Nephron progenitor cell (in vitro differentiated cells): ENCODE measurements around the gene SULT2B1.
"Not testable (repeated sequence)": the region's sequence is repeated elsewhere in the genome, so short reads cannot be mapped to it uniquely, and the experiment has no call there.

Source experiments
- DNase-seq: peaks from one replicate; pipeline ENCODE4 v3.0.0; 2021
- H3K27ac Mint-ChIP-seq: 2 replicates; pipeline ENCODE4 v1.8.0; 2021; ENCODE audit warnings: mild to moderate bottlenecking, moderate library complexity, mixed read lengths
- H3K27me3 Mint-ChIP-seq: 2 replicates; pipeline ENCODE4 v1.8.0; 2021; ENCODE audit warnings: mild to moderate bottlenecking, low read depth, mixed read lengths; ENCODE audit not compliant: poor library complexity
- H3K36me3 Mint-ChIP-seq: 2 replicates; pipeline ENCODE4 v1.8.0; 2021; ENCODE audit warnings: low read depth, mixed read lengths
- H3K4me1 Mint-ChIP-seq: 2 replicates; pipeline ENCODE4 v1.8.0; 2021; ENCODE audit warnings: mixed read lengths
- H3K4me3 Mint-ChIP-seq: 2 replicates; pipeline ENCODE4 v1.8.0; 2021; ENCODE audit warnings: mild to moderate bottlenecking, moderate library complexity, mixed read lengths
- H3K9me3 Mint-ChIP-seq: 2 replicates; pipeline ENCODE4 v1.8.0; 2021; ENCODE audit warnings: mild to moderate bottlenecking, moderate library complexity, mixed read lengths
- CTCF ChIP-seq: fragments of 200-600 bp; sonication (generic); IDR thresholded peaks from 2 replicates; pipeline ENCODE4 v1.5.0; 2021; ENCODE audit warnings: antibody characterized with exemption

SULT2B1 gene

GRCh38 chr19:48630296-48631063 lies 78.5 kb downstream of the SULT2B1 start:
- no peak for TF ChIP-seq CTCF
- H3K9me3 Mint-ChIP-seq: no peaks in the 10 kb centered on the region
- H3K4me3 Mint-ChIP-seq: peak overlapping the region; percentile 38
- no peaks in the 10 kb centered on the region for H3K27me3 Mint-ChIP-seq
- H3K4me1 Mint-ChIP-seq: peaks cover 73% of the 10 kb centered on the region
- H3K36me3 Mint-ChIP-seq: no peaks in the 10 kb centered on the region
- DNase-seq: no peak
- no peak overlapping the region for H3K27ac Mint-ChIP-seq

- H3K27ac Mint-ChIP-seq: no peak overlapping the region
- H3K36me3 Mint-ChIP-seq: no peaks in the 10 kb centered on the region
- no peak for TF ChIP-seq CTCF
- no peak overlapping the region for H3K4me3 Mint-ChIP-seq
- no peak for DNase-seq
- H3K4me1 Mint-ChIP-seq: peaks cover 76% of the 10 kb centered on the region
- no peaks in the 10 kb centered on the region for H3K9me3 Mint-ChIP-seq
- H3K27me3 Mint-ChIP-seq: no peaks in the 10 kb centered on the region
Measured at GRCh38 chr19:48631225-48631624, 79.3 kb downstream of the SULT2B1 start.

- Mint-ChIP-seq H3K4me3 (peak overlapping the region; percentile 39), H3K27ac (peak overlapping the region; percentile 46), H3K4me1 (peaks cover 73% of the 10 kb centered on the region)
- not testable (repeated sequence) for H3K9me3 Mint-ChIP-seq, DNase-seq, H3K27me3 Mint-ChIP-seq, H3K36me3 Mint-ChIP-seq
Measured at GRCh38 chr19:48632286-48632685, 80.3 kb downstream of the SULT2B1 start.

GRCh38 chr19:48632692-48633147 lies 80.7 kb downstream of the SULT2B1 start:
- Mint-ChIP-seq H3K27ac (peak overlapping the region; percentile 46), H3K36me3 (no peaks in the 10 kb centered on the region), H3K4me3 (peak overlapping the region; percentile 39), H3K27me3 (no peaks in the 10 kb centered on the region), H3K9me3 (no peaks in the 10 kb centered on the region), H3K4me1 (peaks cover 68% of the 10 kb centered on the region)
- no peak for TF ChIP-seq CTCF
- DNase-seq: no peak

GRCh38 chr19:48633148-48634035 lies 81.4 kb downstream of the SULT2B1 start:
- Mint-ChIP-seq H3K4me3 (peak overlapping the region; percentile 76), H3K36me3 (peaks cover 2% of the 10 kb centered on the region), H3K4me1 (peaks cover 71% of the 10 kb centered on the region), H3K27me3 (no peaks in the 10 kb centered on the region), H3K9me3 (no peaks in the 10 kb centered on the region), H3K27ac (peak overlapping the region; percentile 46)
- DNase-seq: no peak
- no peak for TF ChIP-seq CTCF

- Mint-ChIP-seq H3K4me1 (peaks cover 73% of the 10 kb centered on the region), H3K4me3 (peak overlapping the region; percentile 76), H3K27me3 (no peaks in the 10 kb centered on the region), H3K9me3 (no peaks in the 10 kb centered on the region), H3K36me3 (peaks cover 8% of the 10 kb centered on the region), H3K27ac (peak overlapping the region; percentile 88)
- no peak for DNase-seq
- no peak for TF ChIP-seq CTCF
Measured at GRCh38 chr19:48634036-48634342, 82.0 kb downstream of the SULT2B1 start.
